Stomach (tissue), 4 donors: Measurements from ENCODE around the gene NLRC5.

Experiments
- CTCF ChIP-seq, 7 experiments: fragments of 450-650 bp in 4 of 7; fragments of 200-600 bp in 3 of 7; sonication (generic) in 3 of 7; IDR thresholded peaks; one replicate each; pipeline ENCODE4 v1.5.1; 2016 to 2019; ENCODE audit warnings: antibody characterized with exemption in 7 of 7, control low read depth in 2 of 7, mild to moderate bottlenecking in 1 of 7
- POLR2A ChIP-seq, 4 donors: fragments of 450-650 bp; IDR thresholded peaks; one replicate each; pipeline ENCODE4 v1.6.1; 2016; ENCODE audit warnings: antibody characterized with exemption in 4 of 4, control low read depth in 2 of 4, mild to moderate bottlenecking in 1 of 4, moderate library complexity in 1 of 4

- TF ChIP-seq POLR2A (IDR thresholded peaks at IDR 0.05) (no peak), CTCF (IDR thresholded peaks at IDR 0.05) (no peak)
Observed at GRCh38 chr16:57000271-57001025, 11.1 kb downstream of the NLRC5 start.
